OCI-LY7 (cell line): Measurements from ENCODE around the gene PAPSS1. TPM values are rescaled to one million over a fixed set of nuclear protein-coding genes. Genes with fewer than 3 reads are reported as not detected.

ENCODE experiments used
- BruUV-seq: library from RNA; stranded (reverse); fragments of 400-500 nt; replicated peaks from 2 replicates; lab custom pipeline; 2021; lab: Mats Ljungman, UMichigan
- CTCF ChIA-PET: fragments of 300-600 bp; sonication (Branson Sonifier 250); formaldehyde crosslinking; loops from one replicate; lab custom pipeline; 2022; ENCODE audit warnings: antibody characterized with exemption; ENCODE audit not compliant: unreplicated experiment; lab: Charles Lee
- POLR2A ChIA-PET: fragments of 300-600 bp; sonication (Branson Sonifier 250); formaldehyde crosslinking; loops from one replicate; lab custom pipeline; 2022; ENCODE audit warnings: antibody characterized with exemption; lab: Charles Lee
- DNase-seq: peaks from one replicate; pipeline ENCODE4 v3.0.0-alpha.2; 2015; ENCODE audit warnings: low spot score
- H2AFZ ChIP-seq: fragments of 200-600 bp; sonication (generic), shearing (Covaris generic); 2 replicates; pipeline ENCODE4 v1.6.1; 2014; ENCODE audit warnings: mild to moderate bottlenecking, antibody characterized with exemption, low read length, moderate library complexity
- H3K27ac ChIP-seq: fragments of 200-600 bp; sonication (generic); 2 replicates; pipeline ENCODE4 v1.5.1; 2014; ENCODE audit warnings: mixed run types, low read depth, mild to moderate bottlenecking, moderate library complexity, low read length, inconsistent platforms; ENCODE audit not compliant: poor library complexity, severe bottlenecking
- H3K36me3 ChIP-seq: fragments of 200-600 bp; sonication (generic); 2 replicates; pipeline ENCODE4 v1.6.1; 2014; ENCODE audit warnings: mild to moderate bottlenecking, antibody characterized with exemption, low read length, moderate library complexity, mixed read lengths; ENCODE audit not compliant: insufficient read depth
- H3K4me1 ChIP-seq: fragments of 200-600 bp; sonication (generic); 2 replicates; pipeline ENCODE4 v1.5.1; 2014; ENCODE audit warnings: mild to moderate bottlenecking, low read length; ENCODE audit not compliant: insufficient read depth, poor library complexity, severe bottlenecking
- H3K4me2 ChIP-seq: fragments of 200-600 bp; sonication (generic); 2 replicates; pipeline ENCODE4 v1.6.1; 2014; ENCODE audit warnings: mild to moderate bottlenecking, low read length
- H3K4me3 ChIP-seq: fragments of 200-600 bp; sonication (generic); 2 replicates; pipeline ENCODE4 v1.5.1; 2014; ENCODE audit warnings: mild to moderate bottlenecking, low read depth, low read length; ENCODE audit not compliant: poor library complexity, severe bottlenecking
- H3K79me2 ChIP-seq: fragments of 200-600 bp; sonication (generic); 2 replicates; pipeline ENCODE4 v1.6.1; 2016; ENCODE audit warnings: low read depth, mild to moderate bottlenecking, low read length, moderate library complexity, mixed read lengths; ENCODE audit not compliant: insufficient read depth
- H3K9me2 ChIP-seq: fragments of 200-600 bp; sonication (generic); 2 replicates; pipeline ENCODE4 v1.6.1; 2016; ENCODE audit warnings: mild to moderate bottlenecking, low read length, mixed read lengths; ENCODE audit not compliant: insufficient read depth
- H3K9me3 ChIP-seq: fragments of 200-600 bp; sonication (generic); 2 replicates; pipeline ENCODE4 v1.6.1; 2014; ENCODE audit warnings: mild to moderate bottlenecking, mixed run types, low read length, mixed read lengths
- H4K20me1 ChIP-seq: fragments of 200-600 bp; sonication (generic); 2 replicates; pipeline ENCODE4 v1.6.1; 2014; ENCODE audit warnings: mild to moderate bottlenecking, antibody characterized with exemption, low read length, moderate library complexity, mixed read lengths; ENCODE audit not compliant: insufficient read depth
- EZH2phosphoT487 ChIP-seq: fragments of 200-600 bp; sonication (generic); IDR thresholded peaks from 2 replicates; pipeline ENCODE4 v1.6.1; 2018; ENCODE audit warnings: low read depth, borderline replicate concordance, mild to moderate bottlenecking, mixed run types, antibody characterized with exemption, low read length, moderate library complexity, mixed read lengths
- intact Hi-C: fragments of 100-400 bp; cut with micrococcal nuclease; formaldehyde crosslinking; loops from one replicate; pipeline ENCODE4 v1.10.0; 2022; ENCODE audit not compliant: unreplicated experiment
- total RNA-seq, 2 experiments: library from RNA; depleted of rRNA in 1 of 2; stranded (reverse); fragments of >200 nt in 1 of 2; shearing (Covaris generic) in 1 of 2; gene quantifications; 2 replicates each; pipeline ENCODE4 v1.2.3, GENCODE V29; 2014 to 2022
- TF ChIP-seq, protein P1 (sequence below): fragments of 200-600 bp; sonication (generic); conservative IDR thresholded peaks from 2 replicates; pipeline ENCODE4 v1.5.1; 2014; ENCODE audit warnings: mild to moderate bottlenecking, antibody characterized with exemption, low read length, moderate library complexity, mixed read lengths

Gene PAPSS1
- total RNA-seq, 2 experiments from 2014 or later, result 62.0 to 118 TPM

DNA sequence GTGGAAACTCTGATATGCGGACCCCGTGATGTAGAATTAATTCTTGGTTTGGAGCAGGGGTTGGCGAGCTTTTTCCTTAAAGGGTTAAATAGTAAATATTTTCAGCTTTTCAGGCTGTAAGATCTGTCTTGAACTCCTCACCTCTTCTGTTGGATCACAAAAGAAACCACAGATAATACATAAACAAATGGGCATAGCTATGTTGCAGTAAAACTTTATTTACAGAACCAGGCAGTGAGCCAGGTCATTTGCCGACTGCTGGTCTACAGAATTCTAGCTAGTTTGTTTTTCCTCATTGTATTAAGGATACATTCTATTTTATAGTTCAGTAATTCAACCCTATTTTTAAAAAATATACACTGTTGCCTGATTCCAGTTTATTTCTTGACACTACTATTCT lies 116.6 kb downstream of the PAPSS1 start:
- Histone ChIP-seq H3K79me2 (no peaks in the 10 kb centered on the region), H2AFZ (no peak overlapping the region), H3K36me3 (no peaks in the 10 kb centered on the region), H4K20me1 (no peaks in the 10 kb centered on the region), H3K4me1 (no peaks in the 10 kb centered on the region), H3K4me2 (no peak overlapping the region), H3K4me3 (no peak overlapping the region), H3K27ac (no peak overlapping the region), H3K9me2 (no peaks in the 10 kb centered on the region), H3K9me3 (no peaks in the 10 kb centered on the region)
- TF ChIP-seq EZH2phosphoT487, result no peak
- TF ChIP-seq, protein P1, sequence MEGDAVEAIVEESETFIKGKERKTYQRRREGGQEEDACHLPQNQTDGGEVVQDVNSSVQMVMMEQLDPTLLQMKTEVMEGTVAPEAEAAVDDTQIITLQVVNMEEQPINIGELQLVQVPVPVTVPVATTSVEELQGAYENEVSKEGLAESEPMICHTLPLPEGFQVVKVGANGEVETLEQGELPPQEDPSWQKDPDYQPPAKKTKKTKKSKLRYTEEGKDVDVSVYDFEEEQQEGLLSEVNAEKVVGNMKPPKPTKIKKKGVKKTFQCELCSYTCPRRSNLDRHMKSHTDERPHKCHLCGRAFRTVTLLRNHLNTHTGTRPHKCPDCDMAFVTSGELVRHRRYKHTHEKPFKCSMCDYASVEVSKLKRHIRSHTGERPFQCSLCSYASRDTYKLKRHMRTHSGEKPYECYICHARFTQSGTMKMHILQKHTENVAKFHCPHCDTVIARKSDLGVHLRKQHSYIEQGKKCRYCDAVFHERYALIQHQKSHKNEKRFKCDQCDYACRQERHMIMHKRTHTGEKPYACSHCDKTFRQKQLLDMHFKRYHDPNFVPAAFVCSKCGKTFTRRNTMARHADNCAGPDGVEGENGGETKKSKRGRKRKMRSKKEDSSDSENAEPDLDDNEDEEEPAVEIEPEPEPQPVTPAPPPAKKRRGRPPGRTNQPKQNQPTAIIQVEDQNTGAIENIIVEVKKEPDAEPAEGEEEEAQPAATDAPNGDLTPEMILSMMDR, result no peak
- ChIA-PET CTCF (no interaction called here), POLR2A (interaction anchor here (0.7 kb wide), 1 partner anchor 22 kb away, joined by 3 read pairs; no protein-coding TSS in a partner anchor)
- intact Hi-C loops, result loop anchor here (10.0 kb wide), 1 partner anchor 131 kb away; no protein-coding TSS in a partner anchor
- BruUV-seq, result no TSS peak
- DNase-seq, result no peak

DNA sequence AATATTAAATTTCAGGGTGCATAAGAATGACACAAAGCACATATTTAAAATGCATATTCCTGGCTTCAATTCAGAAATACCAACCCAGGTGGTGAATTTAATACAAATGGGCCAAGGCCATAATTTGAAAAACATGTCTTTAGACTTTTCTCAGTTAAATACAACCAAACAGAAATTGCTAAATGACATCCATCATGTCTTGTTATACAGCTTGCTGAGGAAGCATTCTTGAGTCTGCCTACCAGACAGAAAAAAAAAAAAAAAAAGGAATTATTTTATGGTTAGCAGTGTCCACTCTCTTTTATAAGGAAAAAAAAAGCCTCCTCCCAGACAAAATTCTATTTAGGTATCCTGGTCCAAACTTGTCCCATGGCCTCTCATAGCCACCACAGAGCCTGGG lies 119.1 kb downstream of the PAPSS1 start:
- H3K9me3 ChIP-seq, result no peaks in the 10 kb centered on the region
- no peak overlapping the region for H2AFZ ChIP-seq
- ChIA-PET CTCF (no interaction called here), POLR2A (interaction anchor here (0.6 kb wide), 1 partner anchor 39 kb away, joined by 5 read pairs; no protein-coding TSS in a partner anchor)
- BruUV-seq, result no TSS peak
- no peaks in the 10 kb centered on the region for H3K79me2 ChIP-seq
- H3K4me1 ChIP-seq, result no peaks in the 10 kb centered on the region
- H3K4me3 ChIP-seq, result no peak overlapping the region
- H3K4me2 ChIP-seq, result no peak overlapping the region
- no peak for TF ChIP-seq EZH2phosphoT487
- TF ChIP-seq, protein P1, result no peak
- H3K27ac ChIP-seq, result no peak overlapping the region
- DNase-seq, result no peak
- intact Hi-C loops, result loop anchor here (10.0 kb wide), 1 partner anchor 134 kb away; no protein-coding TSS in a partner anchor
- H4K20me1 ChIP-seq, result no peaks in the 10 kb centered on the region
- H3K36me3 ChIP-seq, result no peaks in the 10 kb centered on the region
- H3K9me2 ChIP-seq, result no peaks in the 10 kb centered on the region

DNA sequence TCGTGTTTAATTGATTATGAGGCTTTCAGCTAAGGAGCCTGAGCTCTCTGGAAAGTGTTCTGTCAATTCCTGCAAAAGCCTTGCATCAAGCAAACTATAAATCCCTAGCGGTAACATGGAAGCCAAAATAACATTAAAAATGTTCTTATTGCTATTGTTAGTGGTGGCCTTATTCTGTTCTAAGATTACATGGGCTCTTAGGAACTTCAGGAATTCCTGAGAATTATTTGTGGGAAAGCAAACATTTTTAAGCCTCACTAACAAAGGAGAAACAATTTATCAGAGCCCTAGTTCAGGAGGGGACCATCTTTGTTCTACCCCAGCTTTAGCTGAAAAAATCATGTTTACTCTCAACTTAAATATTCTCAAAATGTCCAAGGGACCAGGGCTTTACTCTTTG lies 119.6 kb downstream of the PAPSS1 start:
- POLR2A ChIA-PET, result interaction anchor here (0.6 to 0.7 kb wide), 2 partner anchors 40 to 349 kb away, joined by 3 to 5 read pairs; no protein-coding TSS in a partner anchor
- no TSS peak for BruUV-seq
- CTCF ChIA-PET, result no interaction called here

More for the DNA sequence above, 119.6 kb downstream of the PAPSS1 start:
- Histone ChIP-seq H2AFZ (no peak overlapping the region), H3K79me2 (no peaks in the 10 kb centered on the region), H3K9me2 (no peaks in the 10 kb centered on the region), H3K4me3 (no peak overlapping the region), H3K27ac (no peak overlapping the region), H3K9me3 (no peaks in the 10 kb centered on the region), H3K4me2 (no peak overlapping the region), H4K20me1 (no peaks in the 10 kb centered on the region), H3K4me1 (no peaks in the 10 kb centered on the region), H3K36me3 (no peaks in the 10 kb centered on the region)
- intact Hi-C loops, result loop anchor here (10.0 kb wide), 1 partner anchor 134 kb away; no protein-coding TSS in a partner anchor
- TF ChIP-seq EZH2phosphoT487, result no peak
- TF ChIP-seq, protein P1, result no peak
- no peak for DNase-seq
